Tibial artery (tissue), 4 donors: ENCODE data around the gene SLC25A26.

Experiments used
- DNase-seq, 2 donors: peaks; one replicate each; pipeline ENCODE4 v3.0.0-alpha.2; 2019
- H3K27ac ChIP-seq, 2 donors: fragments of 200-600 bp; sonication (generic) in 1 of 2; 1 replicate in 1 of 2; 2 replicates in 1 of 2; pipeline ENCODE4 v1.5.1; 2018 to 2019; ENCODE audit warnings: mild to moderate bottlenecking in 1 of 2
- H3K27me3 ChIP-seq, 2 donors: fragments of 200-600 bp; sonication (generic) in 1 of 2; one replicate each; pipeline versions ENCODE4 v1.5.1 to v1.6.0; 2016 to 2019
- H3K36me3 ChIP-seq, 3 donors: fragments of 200-600 bp; sonication (generic) in 2 of 3; one replicate each; pipeline ENCODE4 v1.5.1; 2016 to 2019; ENCODE audit warnings: mild to moderate bottlenecking in 2 of 3
- H3K4me1 ChIP-seq, 4 donors: fragments of 200-600 bp; sonication (generic) in 2 of 4; 1 replicate in 3 of 4; 2 replicates in 1 of 4; pipeline ENCODE4 v1.5.1; 2016 to 2019
- H3K4me3 ChIP-seq, 2 donors: fragments of 200-600 bp; sonication (generic) in 1 of 2; 1 replicate in 1 of 2; 2 replicates in 1 of 2; pipeline ENCODE4 v1.5.1; 2018 to 2019; ENCODE audit warnings: mild to moderate bottlenecking in 2 of 2
- H3K9me3 ChIP-seq, 3 donors: fragments of 200-600 bp; sonication (generic) in 1 of 3; one replicate each; pipeline ENCODE4 v1.5.1; 2016 to 2019
- intact Hi-C: fragments of 100-400 bp; cut with DNase I; formaldehyde crosslinking; loops from one replicate; pipeline ENCODE4 v1.15.0; 2023; ENCODE audit warnings: low total_unique reads
- TF ChIP-seq, protein P1 (sequence below), 2 experiments: fragments of 200-600 bp in 1 of 2; fragments of 450-650 bp in 1 of 2; IDR thresholded peaks; one replicate each; pipeline ENCODE4 v1.5.1; 2017 to 2019; ENCODE audit warnings: antibody characterized with exemption in 2 of 2, mild to moderate bottlenecking in 1 of 2, moderate library complexity in 1 of 2

Gene SLC25A26

DNA sequence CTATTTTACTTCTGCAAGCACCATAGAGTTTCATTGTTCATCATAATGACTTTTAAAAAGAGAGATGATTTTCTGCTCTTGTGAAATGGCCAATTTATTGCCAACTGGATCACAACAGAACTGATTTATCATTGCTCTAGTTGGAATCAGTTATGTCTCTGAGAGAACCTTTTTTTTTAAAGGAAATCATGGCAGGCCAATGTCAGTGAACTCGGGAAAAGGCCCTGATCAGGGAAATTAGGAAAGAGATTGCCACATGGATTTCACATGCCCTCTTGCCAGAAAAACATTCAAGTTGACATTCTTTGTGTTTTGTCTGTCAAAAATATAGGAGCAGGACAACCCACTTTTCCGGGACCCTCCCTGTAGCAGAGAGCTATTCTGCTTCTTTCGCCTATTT, 12.6 kb upstream of the SLC25A26 start:
- intact Hi-C loops, result no loop called here
- no peaks in the 10 kb centered on the region for H3K4me1 ChIP-seq
- no peak overlapping the region for H3K4me3 ChIP-seq
- DNase-seq, result no peak
- no peaks in the 10 kb centered on the region for H3K27me3 ChIP-seq
- H3K27ac ChIP-seq, result no peak overlapping the region
- H3K36me3 ChIP-seq, result no peaks in the 10 kb centered on the region
- TF ChIP-seq, protein P1, sequence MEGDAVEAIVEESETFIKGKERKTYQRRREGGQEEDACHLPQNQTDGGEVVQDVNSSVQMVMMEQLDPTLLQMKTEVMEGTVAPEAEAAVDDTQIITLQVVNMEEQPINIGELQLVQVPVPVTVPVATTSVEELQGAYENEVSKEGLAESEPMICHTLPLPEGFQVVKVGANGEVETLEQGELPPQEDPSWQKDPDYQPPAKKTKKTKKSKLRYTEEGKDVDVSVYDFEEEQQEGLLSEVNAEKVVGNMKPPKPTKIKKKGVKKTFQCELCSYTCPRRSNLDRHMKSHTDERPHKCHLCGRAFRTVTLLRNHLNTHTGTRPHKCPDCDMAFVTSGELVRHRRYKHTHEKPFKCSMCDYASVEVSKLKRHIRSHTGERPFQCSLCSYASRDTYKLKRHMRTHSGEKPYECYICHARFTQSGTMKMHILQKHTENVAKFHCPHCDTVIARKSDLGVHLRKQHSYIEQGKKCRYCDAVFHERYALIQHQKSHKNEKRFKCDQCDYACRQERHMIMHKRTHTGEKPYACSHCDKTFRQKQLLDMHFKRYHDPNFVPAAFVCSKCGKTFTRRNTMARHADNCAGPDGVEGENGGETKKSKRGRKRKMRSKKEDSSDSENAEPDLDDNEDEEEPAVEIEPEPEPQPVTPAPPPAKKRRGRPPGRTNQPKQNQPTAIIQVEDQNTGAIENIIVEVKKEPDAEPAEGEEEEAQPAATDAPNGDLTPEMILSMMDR (IDR thresholded peaks at IDR 0.05), result no peak
- H3K9me3 ChIP-seq, result no peaks in the 10 kb centered on the region

DNA sequence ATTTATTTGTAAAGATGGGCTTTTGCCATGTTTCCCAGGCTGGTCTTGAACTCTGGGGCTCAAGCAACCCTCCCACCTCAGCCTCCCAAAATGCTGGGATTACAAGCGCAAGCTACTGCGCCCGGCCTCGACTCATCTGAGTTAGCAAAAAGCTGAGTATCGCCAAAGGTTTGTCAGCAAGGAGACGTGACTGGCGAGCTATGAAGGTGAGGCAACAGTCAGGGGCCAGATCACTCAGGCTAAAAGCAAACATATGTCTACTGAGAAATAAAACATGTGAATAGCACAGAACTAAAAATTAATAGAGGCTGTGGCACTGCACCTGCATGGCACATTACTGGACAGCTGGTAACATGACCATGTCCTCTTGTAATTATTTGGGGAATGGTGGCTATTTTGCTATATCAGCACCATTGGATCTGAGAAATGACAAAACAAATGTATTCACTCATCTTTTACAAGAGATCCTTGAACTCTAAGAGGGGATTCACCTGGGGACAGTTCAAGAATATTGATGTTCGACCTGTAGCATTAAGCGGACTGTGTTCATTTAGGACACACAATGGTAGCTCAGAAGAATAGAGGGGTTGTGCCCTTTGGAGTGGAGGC, 10.0 kb upstream of the SLC25A26 start:
- Histone ChIP-seq H3K4me3 (no peak overlapping the region), H3K4me1 (no peaks in the 10 kb centered on the region), H3K9me3 (no peaks in the 10 kb centered on the region), H3K27ac (no peak overlapping the region), H3K27me3 (no peaks in the 10 kb centered on the region), H3K36me3 (no peaks in the 10 kb centered on the region)
- intact Hi-C loops, result no loop called here
- TF ChIP-seq, protein P1 (IDR thresholded peaks at IDR 0.05), result no peak
- DNase-seq, result no peak

DNA sequence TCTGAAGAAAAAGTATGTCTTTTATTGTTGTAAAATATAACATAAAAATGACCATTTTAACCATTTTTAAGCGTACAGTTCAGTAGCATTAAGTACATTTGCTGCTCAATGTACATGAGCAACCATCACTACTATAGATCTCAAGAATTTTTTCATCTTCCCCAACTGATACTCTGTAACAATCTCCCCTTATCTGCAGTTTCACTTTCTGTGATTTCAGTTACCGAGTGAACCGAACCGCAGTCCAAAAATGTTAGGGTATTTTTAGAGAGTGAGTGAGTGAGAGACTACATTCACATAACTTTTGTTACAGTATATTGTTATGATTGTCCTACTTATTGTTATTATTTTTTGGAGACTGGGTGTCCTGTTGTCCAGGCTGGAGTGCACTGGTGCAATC, 9.0 kb upstream of the SLC25A26 start:
- no peaks in the 10 kb centered on the region for H3K9me3 ChIP-seq
- no peak overlapping the region for H3K27ac ChIP-seq
- no peaks in the 10 kb centered on the region for H3K27me3 ChIP-seq
- no peaks in the 10 kb centered on the region for H3K4me1 ChIP-seq
- DNase-seq, result no peak
- no peaks in the 10 kb centered on the region for H3K36me3 ChIP-seq
- no peak overlapping the region for H3K4me3 ChIP-seq
- TF ChIP-seq, protein P1 (IDR thresholded peaks at IDR 0.05), result no peak
- intact Hi-C loops, result no loop called here

DNA sequence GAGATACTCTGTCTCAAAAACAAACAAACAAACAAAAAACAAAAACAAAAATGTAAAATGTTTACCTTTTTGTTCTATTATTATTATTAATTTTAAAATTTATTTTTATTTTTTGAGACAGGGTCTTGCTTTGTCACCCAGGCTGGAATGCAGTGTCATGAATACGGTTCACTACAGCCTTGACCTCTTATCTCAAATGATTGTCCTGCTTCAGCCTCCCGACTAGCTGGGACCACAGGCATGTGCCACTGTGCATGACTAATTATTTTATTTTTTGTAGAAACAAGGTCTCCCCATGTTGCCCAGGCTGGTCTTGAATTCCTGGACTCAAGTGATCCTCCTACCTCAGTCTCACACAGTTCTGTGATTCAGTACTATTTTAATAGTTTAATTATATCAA, 5.7 kb upstream of the SLC25A26 start:
- no peak for DNase-seq
- Histone ChIP-seq H3K4me3 (no peak overlapping the region), H3K27me3 (no peaks in the 10 kb centered on the region), H3K9me3 (no peaks in the 10 kb centered on the region), H3K27ac (no peak overlapping the region), H3K4me1 (peaks cover 0 to 4% (median 2%) of the 10 kb centered on the region in 4 donors), H3K36me3 (no peaks in the 10 kb centered on the region)
- TF ChIP-seq, protein P1 (IDR thresholded peaks at IDR 0.05), result no peak
- intact Hi-C loops, result no loop called here

DNA sequence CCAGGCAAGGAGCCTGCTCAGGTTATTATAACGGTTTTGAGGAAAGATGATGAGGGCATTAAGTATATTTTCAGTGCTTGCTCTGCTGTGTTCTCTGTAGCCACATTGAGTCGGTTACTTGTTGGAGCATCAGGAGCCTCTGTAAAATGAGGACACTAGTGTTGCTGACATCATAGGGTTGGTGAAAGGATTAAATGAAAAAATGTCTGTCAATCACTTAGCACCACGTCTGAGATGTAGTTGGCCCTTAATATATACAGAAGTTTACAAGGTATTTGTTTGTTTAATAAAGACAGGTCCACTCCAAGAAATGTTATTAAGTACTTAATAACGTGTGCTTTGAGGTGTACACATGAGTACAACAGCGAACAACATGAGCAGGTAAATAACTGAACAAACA, 735 bp upstream of the SLC25A26 start:
- H3K4me3 ChIP-seq, result peak overlapping the region; percentile 68 to 77
- peak overlapping the region; percentile 81 to 85 for H3K27ac ChIP-seq

More for the DNA sequence above, 735 bp upstream of the SLC25A26 start:
- no peaks in the 10 kb centered on the region for H3K9me3 ChIP-seq
- no peaks in the 10 kb centered on the region for H3K27me3 ChIP-seq
- peaks cover 0 to 13% (median 6%) of the 10 kb centered on the region in 4 donors for H3K4me1 ChIP-seq
- TF ChIP-seq, protein P1 (IDR thresholded peaks at IDR 0.05), result no peak
- intact Hi-C loops, result no loop called here
- H3K36me3 ChIP-seq, result peaks cover 0 to under 1% (median 0%) of the 10 kb centered on the region in 3 donors
- DNase-seq, result no peak
